KG1 (cell line): Measurements from ENCODE around the gene FBRSL1.

Experiments used
- DNase-seq: peaks from one replicate; lab custom pipeline; 2025; lab: John Stamatoyannopoulos, UW

FBRSL1 gene

GRCh38 chr12:132484183-132484890 lies 5.6 kb upstream of the FBRSL1 start:
- no peak for DNase-seq

DNA sequence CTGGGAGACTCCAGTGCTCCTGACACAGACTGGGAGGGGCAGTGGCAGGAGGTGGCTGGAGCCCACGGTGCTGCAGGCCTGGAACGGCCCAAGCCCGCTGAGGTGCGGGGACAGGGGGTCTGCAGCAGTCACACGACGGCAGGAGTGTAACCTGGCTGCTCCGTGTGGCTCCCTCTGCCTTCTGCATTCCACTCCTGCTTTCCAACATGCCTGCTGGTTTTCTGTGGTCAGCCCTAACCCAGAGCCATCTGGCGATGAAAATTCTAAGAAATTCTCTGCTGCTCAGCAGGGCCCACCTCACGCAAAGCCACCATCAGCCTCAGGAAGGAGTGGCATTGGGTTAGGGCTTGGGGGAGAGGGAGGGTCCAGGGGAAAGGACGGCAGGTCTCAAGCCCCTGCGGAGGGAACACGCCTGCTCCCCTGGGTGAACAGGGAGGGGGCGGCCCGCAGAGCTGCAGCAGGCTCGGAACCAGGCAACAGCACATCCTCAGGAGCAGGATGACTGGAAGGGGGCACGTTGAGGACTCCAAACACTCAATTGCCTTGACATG lies 5.0 kb upstream of the FBRSL1 start:
- no peak for DNase-seq

GRCh38 chr12:132485619-132486018 lies 4.3 kb upstream of the FBRSL1 start:
- DNase-seq = no peak

- DNase-seq = no peak
Observed at GRCh38 chr12:132486168-132486567, 3.8 kb upstream of the FBRSL1 start.

DNA sequence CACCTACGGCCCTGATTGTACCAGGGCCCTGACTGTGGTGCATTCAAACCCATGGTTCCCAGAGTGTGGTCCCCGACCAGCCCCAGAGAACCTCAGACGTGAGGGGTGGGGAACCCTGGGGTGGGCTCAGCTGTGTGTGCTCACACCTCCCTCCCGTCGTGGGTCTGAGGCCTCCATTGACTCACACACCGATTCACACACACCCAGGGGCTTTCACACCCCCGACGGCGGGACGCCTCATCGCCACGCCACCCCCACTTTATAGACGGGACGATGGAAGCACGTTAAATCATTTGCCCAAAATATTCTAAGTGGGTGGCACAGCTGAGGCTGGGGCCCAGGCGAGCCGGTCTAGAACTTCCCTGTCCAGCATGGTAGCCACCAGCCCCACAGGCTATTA lies 3.4 kb upstream of the FBRSL1 start:
- DNase-seq = no peak

GRCh38 chr12:132487311-132487741 lies 2.6 kb upstream of the FBRSL1 start:
- DNase-seq = no peak

DNA sequence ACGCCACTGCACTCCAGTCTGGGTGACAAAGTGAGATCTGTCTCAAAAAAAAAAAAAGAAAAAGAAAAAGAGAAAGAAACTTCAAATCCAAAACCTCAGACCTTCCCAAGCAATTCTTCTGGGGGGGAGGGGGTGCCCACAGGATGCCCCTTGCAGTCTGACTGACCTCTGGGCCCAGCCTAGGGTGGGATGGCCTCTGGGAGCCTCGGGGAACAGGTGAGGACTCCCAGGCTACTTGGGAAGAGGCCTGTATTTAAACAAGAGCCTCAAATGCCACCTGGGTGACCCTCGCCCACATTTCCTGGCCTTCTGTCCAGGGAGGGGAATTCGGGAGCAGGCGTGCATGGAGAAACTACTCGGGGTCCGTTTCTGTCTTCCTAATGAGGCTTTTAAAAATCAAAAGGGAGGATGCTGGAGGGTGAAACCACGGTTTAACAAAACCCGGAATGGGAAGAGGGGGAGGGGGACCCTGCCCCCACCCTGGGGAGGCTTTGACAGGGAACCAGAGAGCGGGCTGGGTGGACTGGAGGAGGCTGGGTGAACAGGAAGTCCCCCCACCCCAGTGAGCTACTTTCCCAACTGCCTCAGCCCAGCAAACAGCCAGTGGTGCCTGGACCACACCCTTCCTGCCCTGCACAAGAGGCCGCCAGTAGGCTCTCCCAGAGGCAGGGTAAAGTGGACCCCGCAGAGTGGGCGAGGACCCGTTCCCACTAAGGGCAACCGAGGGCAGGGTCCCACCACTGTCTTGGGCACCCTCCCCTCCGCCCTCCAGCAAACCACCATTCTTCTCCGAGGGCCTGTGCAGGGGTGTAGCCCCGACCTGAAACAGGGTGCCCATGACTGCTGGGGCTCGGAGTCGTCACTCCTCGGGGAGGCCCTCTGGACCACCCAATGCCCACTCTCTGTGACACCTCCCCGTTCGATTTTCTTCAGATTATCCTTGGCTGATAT lies 1.5 kb upstream of the FBRSL1 start:
- no peak for DNase-seq

DNA sequence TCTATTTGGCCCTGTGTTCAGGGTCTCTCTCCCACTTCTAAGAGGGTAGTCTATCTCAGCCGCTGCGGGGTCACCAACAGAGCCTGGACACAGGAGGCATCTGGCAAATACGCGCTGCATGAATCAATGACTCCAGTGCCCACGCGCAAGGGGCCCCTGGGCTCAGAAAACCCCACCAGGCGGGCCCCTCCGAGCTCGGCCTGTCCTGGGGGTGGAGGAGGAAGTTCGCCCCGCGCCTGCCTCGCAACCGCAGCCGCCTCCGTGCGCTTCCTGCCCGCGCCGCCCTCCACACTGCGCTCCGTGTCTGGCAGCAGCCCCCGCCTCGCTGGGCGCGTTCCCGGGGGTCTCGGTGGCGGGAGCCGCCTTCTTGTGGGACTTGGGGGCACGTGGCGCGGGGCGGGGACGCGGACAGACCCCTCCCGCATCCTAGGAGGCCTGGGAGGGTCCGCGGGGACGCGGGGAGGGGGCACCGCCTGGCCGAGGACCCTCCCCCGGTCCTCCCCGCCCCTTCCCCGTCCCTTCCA lies 811 bp upstream of the FBRSL1 start:
- DNase-seq = no peak

GRCh38 chr12:132490422-132491137 lies 629 bp downstream of the FBRSL1 start:
- DNase-seq = no peak

DNA sequence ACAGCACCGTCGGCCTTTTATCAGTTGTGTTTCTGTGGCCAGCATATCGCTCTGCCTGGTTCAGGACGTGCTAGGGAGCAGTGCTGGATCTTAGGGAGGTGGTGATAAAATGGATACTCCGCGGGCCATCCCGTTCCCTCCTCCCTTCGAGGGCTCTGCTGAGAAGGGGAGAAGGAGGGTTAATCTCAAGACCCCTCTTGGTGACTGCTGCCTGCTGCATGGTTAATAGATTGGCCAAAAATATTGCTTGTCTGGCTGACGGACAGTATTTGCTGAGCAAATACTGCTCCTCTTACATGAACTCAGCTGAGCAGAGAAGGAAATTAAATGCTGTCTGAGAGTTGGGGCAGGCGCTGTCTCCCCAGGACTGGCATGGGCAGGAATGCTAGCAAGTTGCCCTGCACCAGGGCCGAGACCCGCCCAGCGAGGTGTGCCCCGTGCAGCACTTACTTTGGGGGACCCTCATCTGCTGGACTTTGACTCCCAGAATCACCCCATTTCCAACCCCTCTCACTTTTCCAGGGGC lies 1.2 kb downstream of the FBRSL1 start:
- DNase-seq = no peak

DNA sequence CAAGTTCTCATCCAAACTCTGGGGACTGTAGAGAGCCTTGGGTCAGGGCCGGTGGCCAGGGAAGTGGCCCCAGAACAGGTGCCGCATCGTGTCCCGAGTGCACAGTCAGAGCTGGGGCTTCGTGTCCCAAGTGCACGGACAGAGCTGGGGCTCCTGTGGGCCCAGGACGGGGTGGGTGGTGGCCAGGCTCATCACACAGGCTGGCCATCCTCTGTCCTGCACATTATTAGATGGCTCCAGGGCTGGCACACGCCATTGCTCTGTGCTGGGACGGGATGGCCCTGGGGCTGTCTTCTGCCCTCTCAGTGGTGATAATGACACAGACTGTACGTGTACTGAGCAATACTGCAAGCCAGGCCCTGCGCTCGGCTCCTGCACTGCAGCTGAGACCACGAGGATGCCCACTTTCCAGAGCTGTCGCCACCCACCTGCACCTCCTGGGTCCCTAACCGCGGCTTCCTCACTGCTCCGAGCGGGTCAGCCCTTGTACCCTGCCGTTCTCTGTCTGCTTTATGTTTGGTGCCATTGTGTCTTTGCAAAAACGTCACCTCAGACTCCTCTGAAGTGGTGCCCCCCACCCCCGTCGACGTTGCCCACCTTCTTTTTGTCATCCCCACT lies 1.9 kb downstream of the FBRSL1 start:
- no peak for DNase-seq

DNA sequence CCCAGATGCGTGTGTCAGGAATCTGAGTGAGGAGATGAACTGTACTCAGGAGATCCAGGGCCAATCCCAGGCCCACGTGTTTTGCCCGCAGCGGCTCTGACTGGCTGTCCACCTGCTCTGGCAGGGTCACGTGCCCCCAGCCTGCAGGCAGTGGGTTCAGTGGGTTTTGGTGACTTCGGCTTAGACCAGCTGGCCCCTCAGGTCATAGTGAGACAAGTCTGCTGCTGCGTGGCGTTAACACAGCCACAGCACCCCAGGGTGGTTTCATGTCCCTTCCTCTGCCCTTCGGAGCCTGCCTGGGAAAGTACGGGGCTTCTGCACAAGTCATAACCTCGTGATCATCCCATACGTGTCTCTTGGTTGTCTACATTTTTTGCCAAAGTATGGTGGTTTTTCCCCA lies 2.6 kb downstream of the FBRSL1 start:
- no peak for DNase-seq

DNA sequence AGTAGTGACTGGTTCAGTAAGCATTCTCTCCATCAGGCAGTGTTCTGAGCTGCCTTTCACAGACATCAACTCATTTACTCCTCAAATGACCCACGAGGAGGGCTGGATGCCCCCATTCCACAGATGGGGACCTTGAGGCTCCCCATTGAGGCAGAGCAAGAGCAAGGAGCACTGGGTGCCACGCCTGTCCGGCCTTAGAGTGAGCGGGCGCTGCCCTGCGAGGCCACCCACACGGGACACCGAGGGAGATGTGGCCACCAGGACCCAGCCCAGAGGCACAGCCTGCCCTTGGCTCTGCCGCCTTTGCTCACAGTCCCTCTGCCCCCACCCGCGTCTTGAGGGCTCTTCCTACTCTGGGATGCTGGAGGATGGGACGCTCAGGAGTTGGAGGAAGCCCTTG lies 3.0 kb downstream of the FBRSL1 start:
- no peak for DNase-seq

DNA sequence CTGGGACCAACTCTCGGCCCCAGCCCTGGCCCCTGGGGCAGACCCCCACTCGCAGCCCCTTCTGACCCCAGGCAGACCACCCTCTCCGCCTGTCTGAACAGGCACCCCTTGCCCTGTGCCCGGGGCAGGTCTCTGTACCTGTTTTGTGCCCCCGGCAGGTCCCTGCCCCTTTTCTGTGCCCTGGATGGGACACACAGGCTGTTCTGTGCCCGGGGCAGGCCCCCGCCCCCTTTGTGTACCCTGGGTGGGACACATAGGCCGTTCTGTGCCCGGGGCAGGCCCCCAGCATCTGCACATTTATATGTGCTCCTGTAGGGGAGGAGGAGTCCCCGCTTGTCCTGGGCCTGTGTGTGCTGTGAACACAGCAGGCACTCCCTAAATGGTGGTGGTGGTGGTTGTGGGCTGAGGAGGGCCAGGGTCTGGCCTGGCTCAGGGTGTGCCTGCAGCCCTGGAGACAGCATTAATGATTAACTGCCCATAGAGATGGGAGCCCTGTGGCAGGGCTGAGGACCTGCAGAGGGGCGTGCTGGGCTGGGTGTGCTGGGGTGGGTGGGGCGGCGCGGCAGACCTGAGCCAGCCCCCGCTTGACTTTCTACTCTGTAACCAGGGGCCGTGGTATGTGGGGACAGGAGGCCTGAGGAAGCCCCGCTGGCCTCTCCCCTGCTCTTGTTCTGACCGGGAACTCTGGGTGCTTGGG lies 3.7 kb downstream of the FBRSL1 start:
- no peak for DNase-seq

GRCh38 chr12:132494294-132495164 lies 4.6 kb downstream of the FBRSL1 start:
- no peak for DNase-seq

GRCh38 chr12:132495165-132495544 lies 5.2 kb downstream of the FBRSL1 start:
- no peak for DNase-seq

DNA sequence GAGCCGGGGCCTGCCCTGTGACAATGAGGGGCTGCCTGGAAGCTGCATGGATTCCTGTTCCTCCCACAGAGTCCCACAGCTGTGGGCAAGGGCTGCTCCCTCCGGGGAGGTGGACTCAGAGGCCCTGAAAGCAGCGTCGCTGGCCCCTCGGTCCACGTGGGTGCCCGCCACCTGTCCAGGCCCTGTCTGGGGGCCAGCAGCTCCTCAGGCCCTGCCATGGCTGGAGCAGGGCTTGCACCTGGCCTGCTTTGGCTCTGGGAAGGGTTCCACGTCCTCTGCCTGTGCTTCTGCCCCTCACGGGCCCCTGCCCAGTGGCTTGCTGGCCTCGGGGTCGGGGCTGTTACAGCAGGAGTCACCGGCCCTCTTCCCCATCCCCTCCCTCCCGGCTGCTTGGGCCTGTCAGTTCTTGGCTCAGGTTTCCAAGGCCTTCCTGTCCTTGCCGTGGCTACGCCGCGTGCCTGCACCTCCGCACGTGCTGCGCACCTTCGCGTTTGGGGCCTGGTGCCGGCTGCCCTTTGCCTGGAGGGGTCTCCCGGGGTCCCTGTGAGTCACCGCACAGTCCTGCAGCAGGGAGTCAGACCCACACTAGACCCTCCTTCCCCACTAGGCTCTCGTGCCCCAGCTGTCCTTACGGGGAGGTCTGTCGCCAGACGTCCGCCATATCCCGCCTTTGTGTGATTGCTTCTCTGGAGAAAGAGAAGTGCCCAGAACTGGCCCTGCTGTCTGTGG lies 5.8 kb downstream of the FBRSL1 start:
- DNase-seq = no peak

DNA sequence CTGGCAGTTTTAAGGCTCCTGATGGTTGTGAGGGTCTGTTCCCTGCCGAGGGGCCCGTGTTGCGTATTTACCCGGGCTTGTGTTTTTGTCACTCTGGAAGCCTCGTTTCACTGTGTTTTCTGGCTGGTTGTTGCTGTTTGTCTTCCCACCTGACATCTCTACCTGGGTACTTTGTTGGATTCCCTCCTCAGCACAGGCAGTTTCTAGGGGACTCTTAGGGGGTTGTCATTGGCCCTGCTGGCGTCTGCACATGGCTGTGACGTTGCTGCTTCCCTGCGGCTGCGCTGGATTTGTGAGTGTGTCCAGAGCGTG lies 6.4 kb downstream of the FBRSL1 start:
- DNase-seq = no peak

GRCh38 chr12:132496710-132497109 lies 6.8 kb downstream of the FBRSL1 start:
- no peak for DNase-seq
